Lower leg skin (tissue), 3 donors: ENCODE data around the gene FAM210B.

ENCODE experiments used
- CTCF ChIP-seq, 3 donors: fragments of 450-650 bp; IDR thresholded peaks; one replicate each; pipeline ENCODE4 v1.5.1; 2016; ENCODE audit warnings: antibody characterized with exemption in 3 of 3, mild to moderate bottlenecking in 3 of 3, moderate library complexity in 2 of 3
- POLR2A ChIP-seq, 2 donors: fragments of 450-650 bp; IDR thresholded peaks; one replicate each; pipeline ENCODE4 v1.6.1; 2016 to 2017; ENCODE audit warnings: antibody characterized with exemption in 2 of 2, mild to moderate bottlenecking in 1 of 2, moderate library complexity in 1 of 2

GRCh38 chr20:56392132-56392880 lies 33.5 kb downstream of the FAM210B start, which contains the start of the genes AURKA and CSTF1:
- no peak for TF ChIP-seq CTCF (IDR thresholded peaks at IDR 0.05)
- TF ChIP-seq POLR2A (IDR thresholded peaks at IDR 0.05) = no peak
